ENCODE data around the gene PARD3B.

PARD3B gene

DNA sequence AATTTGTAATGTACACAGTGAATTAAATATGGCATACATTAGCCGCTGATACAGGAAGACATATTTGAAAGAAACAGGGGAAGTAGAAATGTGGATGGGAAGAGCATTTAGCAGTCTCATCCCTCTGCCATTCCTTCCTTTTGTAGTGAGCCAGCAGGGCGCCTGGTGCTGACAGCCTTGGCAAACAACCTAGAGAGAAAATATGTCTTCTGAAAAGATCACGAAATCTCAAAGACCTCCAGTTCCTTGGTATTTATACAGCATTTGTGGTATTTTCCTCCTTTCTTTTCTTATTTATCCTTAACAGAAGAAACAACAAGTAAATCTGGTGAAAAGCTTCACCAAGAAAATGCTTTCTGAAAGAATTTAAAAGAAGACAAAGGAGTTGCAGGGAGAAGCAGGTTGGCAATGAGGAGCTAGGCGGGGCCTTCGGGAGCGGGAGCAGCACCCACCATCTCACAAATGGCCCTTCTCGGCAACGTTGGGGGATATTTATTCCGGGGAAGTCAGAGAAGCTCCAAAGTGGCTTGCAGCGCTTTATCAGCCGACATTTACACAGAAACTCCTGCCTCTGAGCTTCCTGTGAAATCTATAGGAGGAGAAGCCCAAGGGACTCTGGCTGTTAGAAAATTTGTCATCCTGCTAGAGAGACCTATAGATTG, 731.0 kb downstream of the PARD3B start:
- DNase-seq (ENCODE audit: low read depth): no peak

DNA sequence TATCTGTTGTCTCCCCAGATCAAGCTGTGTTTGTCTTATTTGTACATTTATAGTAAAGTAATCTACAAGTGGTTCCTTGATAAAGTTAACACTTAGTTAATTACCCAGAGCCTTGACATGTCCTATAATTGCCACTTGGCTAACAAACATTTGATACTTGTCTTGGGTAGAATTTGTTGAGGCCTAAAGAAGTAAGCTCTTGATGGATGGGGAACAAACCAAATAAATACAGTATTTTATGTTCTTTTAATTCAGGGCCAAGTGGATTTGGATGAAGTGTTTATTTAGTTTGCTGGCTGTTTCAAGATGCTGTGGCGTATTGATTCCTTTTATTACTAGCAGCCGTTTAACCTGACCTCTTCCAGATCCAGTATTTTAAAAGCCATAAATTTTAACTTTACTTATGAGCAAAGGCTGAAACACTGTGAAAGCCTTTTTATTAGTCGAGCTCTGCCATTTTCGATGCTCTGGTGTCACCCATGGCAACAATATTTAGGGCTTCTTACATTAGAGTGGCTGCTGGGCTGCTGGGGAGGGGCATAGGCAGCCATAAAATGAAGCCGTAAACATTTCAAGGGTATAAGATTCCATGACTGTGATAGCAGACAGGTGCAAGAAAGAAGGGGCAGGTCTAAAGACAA, 735.4 kb downstream of the PARD3B start:
- DNase-seq (ENCODE audit: low read depth): no peak

DNA sequence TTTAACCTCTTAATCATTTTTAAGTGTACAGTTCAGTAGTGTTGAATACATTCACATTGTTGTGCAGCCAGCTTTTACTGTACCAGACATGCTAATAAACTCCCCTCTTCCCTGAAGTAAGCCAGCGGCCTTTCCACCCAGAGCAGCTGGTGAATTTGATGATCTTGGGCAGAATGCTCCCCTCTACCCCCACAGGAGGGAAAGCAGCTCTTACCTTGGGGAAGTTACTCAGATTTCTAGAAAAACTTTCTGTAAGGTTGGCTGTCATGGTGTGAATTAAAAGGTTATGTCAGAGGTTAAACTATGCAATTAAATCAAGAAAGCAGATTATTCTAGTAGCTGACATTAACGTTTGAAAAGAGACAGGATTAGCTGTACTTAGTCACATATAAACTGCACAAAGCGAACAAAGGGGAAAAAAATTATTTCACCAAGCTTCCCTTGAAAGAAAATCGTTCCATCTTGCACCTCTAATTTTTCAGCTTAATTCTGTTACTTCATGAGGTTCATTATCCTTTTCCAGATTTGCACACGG, 738.5 kb downstream of the PARD3B start:
- DNase-seq (ENCODE audit: low read depth): no peak

DNA sequence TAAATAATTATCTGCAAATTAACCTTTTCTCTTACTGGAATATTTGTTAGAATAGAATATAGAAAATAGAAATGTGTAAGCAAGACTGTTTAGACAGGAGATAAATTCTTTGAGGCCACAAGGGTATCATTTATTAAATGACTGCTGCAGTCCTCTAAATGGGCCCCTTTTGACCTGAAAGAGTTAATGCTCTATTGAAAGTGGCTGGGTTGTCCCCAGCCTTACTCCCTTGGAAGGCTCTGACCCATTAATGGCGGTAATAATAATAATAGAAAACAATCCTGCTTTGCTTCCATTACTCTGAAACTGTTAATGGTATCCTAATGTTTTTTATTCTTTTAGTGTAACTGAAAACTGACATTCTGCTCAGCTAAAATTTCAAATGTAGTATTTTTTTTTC, 739.1 kb downstream of the PARD3B start:
- no peak for DNase-seq (ENCODE audit: low read depth)

DNA sequence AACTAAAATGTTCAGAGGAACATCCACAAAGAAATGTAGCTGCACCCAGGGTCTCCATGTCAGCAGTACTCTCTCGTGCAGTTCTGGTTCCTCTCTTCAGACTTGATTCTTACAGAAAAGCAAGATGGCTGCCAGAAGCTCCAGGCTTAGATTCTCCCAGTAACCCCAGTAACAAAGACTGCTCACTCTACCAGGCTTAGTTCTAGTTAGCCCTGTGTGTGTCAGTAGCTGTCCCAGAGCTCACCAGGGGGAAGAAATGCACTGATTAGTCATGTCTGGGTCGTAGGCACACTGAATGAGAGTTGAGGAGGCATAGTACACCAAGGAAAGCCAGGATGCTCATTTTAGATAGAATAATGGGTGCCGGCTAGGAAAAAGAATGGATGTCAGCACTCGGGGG, 742.0 kb downstream of the PARD3B start:
- DNase-seq (ENCODE audit: low read depth): no peak

DNA sequence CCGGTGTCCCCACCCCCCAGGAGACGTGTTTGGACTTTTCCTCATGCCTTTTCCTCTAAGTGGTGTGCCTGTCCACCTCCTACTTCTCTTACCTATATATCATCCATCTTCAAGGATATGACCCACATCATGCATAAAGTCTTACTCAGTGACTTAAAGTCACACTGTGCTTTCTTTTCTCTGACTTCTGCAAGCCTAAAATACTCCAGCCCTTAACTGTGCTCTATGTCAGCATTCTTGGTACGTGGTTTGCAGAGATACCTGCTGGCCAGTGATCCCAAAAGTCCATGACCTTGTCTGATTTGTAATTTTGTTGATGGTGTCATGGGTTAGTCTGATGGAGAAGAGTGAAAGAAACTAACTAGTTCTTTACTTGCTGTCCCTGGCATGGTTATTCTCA, 743.4 kb downstream of the PARD3B start:
- DNase-seq (ENCODE audit: low read depth): no peak

DNA sequence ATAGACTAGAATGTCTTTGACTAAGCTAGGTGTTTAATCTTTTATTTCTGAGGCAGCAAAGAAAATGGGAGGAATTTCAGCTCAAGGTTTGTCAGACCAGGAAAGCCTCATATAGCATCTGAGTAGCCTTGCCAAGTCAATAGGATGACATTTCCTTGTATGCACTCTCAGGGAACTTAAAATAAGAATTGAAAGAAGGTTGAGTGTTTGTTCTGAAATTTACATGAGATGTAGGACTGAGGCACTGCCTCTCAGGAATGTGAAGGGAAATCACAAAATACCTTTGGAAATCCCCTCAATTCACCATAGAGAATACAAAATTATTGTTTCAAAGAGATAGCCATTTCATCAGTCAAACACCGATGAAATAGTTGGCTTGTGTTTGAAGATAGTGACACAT, 745.0 kb downstream of the PARD3B start:
- no peak for DNase-seq (ENCODE audit: low read depth)

DNA sequence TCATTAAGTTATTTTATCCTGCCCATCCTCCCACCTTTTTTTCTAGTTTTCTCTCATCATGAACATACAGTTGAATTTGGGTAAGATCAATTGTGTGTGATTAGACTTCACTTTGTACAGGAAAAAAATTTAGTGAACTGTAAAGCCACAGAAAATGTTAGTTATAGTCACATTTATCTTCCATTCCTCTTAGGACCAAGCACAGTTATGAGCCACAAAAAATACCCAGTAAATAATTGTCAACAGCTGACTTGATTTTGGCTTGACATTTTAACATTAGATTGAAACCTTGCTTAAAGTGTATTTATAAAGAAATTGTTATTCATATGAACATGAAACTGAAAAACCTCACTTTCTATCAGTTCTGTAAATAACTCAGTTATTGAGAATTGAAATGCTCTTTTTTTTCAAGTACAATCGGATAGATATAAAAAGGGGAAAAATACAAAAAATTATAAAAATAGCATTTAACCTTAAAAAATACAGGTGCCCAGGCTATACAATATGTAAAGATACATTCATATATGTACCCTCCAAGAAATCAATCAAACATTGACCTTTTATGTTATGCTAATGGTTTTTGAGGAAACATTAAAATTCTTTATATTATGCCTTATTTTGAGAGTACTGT, 747.5 kb downstream of the PARD3B start:
- no peak for DNase-seq (ENCODE audit: low read depth)

DNA sequence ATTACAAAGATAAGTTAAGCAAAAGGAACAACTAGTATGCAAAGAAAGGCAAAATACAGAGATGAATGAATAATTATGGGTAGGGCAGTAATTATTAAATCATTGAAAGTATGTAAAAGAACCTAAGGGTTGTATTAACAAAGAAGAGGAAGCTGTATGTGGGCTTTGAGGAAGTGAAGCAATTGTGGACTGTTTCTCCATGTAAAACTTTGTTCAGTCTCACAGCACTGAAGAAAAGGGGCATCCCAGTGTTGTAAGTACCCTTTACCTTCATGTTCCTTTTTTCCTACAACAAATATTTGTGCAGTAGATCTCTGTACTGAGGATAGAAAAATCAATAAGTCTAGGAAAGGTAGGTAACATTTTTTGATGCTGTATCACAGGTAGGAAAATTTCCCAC, 748.3 kb downstream of the PARD3B start:
- DNase-seq (ENCODE audit: low read depth): no peak

DNA sequence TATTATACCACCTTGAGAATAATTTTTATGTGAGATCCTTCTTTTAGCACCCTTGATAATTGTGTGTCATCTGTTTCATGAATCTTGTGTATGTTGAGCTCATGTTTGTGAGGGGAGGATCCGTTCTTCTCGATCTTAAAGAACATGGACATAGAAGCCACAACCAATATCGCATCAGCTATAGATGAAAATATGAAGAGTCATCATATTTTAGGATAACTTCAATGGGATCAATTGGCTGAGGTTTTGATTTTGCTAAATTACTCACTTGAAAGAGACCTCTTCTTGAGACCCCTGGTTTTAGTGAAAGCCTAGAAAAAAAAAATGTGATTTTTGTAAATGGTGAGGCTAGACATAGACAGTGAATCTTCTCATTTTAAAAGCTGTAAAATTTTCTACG, 751.7 kb downstream of the PARD3B start:
- DNase-seq (ENCODE audit: low read depth): no peak

DNA sequence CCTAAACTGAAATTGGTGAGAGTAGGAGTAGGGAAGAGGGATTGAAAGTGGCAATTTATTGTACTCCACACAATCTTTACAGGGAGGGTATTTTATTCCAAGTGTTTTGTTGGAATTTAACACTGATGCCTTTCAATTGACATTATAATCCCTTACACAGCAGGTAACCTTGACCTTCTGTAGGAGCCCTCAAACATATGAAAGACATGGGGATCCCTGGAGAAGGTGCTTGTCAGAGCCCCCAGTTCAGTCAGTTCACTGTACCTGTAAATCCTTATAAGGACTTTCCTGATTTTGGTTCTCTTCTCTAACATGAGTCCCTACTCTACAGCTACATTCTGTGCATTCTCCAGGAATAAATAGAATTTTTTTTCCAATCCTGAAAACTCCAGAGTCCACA, 752.1 kb downstream of the PARD3B start:
- DNase-seq (ENCODE audit: low read depth): no peak

DNA sequence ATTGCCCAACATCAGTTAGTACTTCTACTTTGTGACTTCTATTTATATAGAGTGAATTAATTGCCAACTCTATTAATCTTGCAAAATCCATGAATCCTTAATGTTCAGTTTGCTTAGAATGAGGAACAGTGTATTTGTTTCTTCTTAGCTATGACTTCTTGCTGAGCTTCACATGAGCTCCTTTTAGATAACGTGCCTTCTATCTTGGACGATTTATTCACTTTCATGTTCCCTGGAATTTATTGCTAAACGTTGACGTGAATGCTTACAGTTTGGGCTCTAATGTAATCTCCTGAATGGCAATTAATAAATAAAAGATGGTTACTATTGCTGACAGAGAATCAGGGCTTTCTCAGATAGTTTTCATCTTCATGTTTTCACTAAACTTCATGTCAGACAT, 752.6 kb downstream of the PARD3B start:
- DNase-seq (ENCODE audit: low read depth): no peak

DNA sequence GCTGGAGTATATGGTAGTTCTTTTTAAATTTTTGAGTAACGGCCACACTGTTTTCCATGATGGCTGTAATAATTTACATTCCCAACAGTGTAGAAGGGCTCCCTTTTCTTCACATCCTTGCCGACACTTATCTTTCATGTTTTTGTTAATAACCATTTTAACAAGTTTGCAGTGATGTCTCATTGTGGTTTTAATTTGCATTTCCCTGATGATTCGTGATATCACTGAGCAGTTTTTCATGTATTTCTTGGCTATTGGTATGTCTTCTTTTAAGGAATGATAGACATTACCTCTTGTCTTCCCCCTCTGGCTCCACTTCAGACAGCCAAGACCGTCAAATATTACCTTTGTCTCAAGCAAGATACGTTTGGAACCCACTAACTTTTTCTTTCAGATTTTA, 765.9 kb downstream of the PARD3B start:
- no peak for DNase-seq (ENCODE audit: low read depth)

DNA sequence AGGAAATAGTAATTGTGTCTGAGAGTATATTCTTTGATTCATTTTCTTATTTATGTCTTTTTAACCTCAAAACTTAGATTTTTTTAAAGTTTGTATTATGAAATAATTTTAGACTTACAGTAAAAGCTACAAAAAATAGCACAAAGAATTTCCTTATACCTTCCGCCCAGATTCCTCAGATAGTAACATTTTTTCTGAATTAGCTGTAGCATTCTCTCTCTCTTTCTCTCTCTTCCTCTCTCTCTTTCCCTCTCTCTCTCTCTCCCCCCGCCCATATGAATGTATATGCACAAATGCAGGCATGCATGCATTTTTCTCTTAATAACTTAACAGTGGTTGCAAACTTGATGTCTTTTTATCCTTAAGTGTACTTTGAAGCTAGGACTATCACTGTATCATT, 776.0 kb downstream of the PARD3B start:
- DNase-seq (ENCODE audit: low read depth): no peak

DNA sequence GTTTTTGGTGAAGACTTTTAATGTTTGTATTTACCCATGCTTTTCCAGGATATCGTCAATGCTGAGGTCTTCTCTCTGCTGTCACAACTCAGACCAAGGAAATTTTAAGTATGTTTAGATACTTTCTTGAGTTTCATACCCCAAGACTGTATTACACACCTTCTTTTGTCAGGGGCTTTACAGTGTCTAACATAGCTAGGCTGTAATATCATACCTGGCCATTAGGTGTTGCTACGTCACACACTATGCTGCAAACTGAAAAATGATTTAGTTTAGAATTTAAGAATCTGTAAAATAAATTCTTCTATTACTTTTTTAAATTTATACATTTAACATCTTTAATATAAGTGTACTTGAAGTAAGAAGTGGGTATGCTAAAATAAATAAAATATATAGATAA, 778.7 kb downstream of the PARD3B start:
- no peak for DNase-seq (ENCODE audit: low read depth)

DNA sequence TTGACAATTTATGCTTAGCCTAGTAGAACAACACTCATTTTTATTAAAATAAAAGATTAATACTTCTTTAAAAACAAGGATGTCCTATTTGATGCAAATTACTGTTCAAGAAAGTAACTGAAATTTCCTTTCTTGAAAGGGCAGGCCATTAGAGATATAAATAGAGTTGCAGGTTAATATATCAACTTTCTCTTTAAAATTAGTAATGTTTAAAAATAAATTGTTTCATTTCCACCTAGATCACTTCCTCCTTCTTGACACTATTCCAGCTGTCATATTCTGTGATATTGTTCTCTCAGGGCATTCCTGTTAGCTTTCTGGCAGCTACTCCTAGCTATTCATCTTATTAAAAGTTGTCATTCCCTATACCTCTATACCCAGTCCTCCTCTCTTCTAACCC, 779.1 kb downstream of the PARD3B start:
- DNase-seq (ENCODE audit: low read depth): no peak

DNA sequence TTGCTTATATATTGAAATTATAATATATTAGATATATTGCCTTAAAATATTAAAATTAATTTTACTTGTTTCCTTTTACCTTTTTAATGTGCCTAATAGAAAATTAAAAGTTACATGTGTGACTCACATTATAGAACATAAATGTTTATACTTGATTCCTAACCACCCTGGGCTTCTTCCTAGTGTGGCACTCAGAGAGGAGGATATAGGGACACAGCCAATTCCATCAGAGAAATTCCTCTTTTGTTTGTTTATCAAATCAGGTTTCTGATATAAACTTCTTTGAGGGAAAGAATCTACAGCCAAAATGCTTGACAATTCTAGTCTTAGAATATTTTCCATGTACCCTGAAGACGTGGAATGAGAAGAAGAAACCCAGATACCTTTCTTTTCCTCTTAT, 788.1 kb downstream of the PARD3B start:
- no peak for DNase-seq (ENCODE audit: low read depth)

DNA sequence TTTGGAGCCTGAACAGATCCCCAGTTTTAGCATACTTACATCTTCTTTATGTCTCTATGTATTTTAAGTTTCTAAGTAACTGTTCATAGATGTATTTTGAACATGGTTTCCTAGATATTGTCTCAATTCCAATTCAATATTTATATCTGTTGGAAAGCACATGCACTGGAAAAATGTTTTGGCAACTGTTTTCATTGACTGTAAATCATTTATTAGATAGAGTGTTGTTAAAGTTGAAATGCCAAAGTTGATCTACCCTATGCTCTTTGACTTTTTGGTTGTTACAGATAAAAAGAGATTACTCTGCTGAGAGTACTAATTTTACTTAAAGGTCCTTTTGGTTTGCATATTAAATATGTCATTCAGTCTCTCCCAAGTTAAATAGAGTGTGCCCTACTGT, 792.0 kb downstream of the PARD3B start:
- no peak for DNase-seq (ENCODE audit: low read depth)

DNA sequence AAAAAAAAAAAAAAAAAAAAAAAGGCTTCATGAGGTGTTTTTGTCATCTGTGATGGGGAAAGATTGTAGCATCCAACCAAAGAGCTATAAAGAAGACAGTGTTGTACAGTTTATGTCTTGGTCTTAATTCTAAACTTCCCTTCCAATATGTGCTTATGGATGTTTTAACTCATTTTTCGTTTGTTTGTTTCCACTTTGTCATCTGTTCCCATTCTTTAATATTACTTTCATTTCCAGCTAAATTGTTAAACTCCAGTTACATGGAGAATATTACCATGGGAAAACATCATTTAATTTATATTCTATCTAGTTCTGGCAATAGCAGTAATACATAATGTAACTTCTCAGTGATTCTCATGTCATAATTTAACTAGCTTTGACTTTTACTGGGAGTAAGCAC, 792.9 kb downstream of the PARD3B start:
- no peak for DNase-seq (ENCODE audit: low read depth)

DNA sequence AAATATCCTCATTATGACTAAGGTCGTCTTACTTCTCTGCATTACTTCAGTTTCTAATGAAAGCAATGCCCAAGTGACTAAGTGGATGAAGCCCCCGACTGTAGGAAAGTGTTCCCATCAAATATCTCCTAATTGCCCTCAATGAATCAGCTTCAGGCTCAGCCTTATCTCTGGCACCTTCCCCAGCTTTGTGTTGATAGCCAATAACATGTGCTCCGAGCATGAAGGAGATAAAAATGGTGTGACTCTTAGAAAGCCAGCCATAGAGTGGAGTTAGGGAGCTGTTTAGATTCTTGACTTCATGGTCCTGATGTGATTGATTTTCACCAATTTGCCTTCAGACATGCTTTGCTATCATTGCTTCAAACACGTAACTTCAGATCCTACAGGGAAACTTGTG, 797.8 kb downstream of the PARD3B start:
- DNase-seq (ENCODE audit: low read depth): no peak

DNA sequence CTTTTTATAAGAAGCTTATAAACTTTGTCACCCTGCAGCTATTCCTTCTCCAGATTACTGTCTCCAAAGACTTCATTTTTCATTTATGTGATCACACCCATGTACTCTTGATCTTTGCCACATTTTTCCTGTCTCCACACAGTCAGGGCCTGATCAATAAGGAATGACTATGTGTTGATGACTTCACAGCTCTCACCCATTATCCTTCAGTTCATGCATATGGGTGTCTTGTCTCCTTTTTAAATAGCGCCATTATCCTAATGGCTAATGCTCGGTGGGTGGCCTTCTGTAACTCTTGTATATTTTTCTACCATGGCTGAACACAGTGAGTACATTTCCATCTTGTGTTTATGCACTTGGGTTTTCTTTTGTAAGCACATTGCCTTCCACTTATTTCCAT, 801.4 kb downstream of the PARD3B start:
- DNase-seq (ENCODE audit: low read depth): no peak

DNA sequence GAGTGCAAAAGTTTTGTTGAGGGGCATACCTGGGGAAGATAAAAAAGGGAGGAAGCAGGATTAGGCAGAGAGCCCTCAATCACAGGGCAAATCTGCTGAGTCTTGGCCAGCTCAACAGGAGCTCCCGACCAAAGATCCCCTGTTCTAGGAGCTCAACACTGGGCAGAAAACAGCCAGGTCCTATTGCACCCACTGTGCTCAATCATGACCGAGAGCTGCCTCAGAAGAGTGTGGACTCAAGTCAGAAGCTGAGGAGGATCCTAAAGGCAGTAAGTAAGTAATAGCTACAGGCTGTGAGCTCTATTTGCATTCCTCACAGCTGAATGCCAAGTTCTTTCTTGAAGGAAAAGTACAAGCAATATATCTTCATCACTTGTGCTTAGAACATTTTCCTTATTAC, 802.6 kb downstream of the PARD3B start:
- no peak for DNase-seq (ENCODE audit: low read depth)

DNA sequence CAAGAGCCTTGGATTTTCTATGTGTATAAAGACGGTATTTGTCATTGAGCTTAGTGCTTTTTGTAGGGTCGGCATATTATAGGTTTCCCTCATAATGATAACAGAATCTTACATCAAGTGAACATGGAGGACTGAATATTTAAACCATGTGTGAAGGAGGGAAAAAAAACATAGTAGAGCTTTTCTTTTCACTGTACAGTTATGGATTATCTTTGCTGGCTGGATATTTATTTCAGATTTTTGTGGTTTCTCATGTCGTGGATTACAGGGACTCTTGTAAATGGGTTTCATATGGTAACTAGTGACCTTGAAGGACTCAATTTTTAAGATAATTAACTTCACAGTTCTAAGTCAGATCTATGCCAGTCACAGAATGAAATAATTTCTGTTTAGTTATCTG, 806.8 kb downstream of the PARD3B start:
- DNase-seq (ENCODE audit: low read depth): no peak

DNA sequence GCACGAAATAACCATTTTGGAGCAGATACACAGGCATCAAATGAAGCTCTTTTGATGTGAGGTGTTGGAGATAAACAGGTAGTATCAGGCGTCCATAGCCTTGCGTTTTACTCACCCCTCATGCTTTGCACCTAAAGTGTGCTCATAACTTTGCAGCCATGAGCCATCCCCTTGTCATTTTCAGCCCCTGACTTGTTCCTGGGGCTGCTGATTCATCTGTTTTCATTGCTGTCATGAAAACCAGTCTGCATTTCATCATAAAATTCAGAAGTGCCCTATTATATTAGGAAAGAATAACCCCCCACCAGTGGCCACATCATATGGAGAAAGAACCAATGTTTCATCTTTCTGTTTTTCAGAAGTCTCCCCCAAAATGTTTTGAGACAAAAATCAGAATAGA, 807.3 kb downstream of the PARD3B start:
- DNase-seq (ENCODE audit: low read depth): no peak

All from stimulated activated CD8-positive, alpha-beta memory T cell treated with anti-CD3 and anti-CD28 coated beads, Interleukin-12 subunit alpha, Interleukin-12 subunit beta, amount 100 ng/mL, for 1 hour (primary cell).